Heart left ventricle (tissue), 13 donors: ENCODE results near the gene BPHL.

Source experiments
- CTCF ChIP-seq, 12 donors: fragments of 200-600 bp; sonication (generic) in 4 of 12; IDR thresholded peaks; one replicate each; pipeline versions ENCODE4 v1.5.0 to v1.8.0; 2018 to 2022; ENCODE audit warnings: antibody characterized with exemption in 12 of 12, mild to moderate bottlenecking in 5 of 12
- POLR2A ChIP-seq, 2 donors: fragments of 450-650 bp; IDR thresholded peaks; one replicate each; pipeline ENCODE4 v1.6.1; 2017; ENCODE audit warnings: antibody characterized with exemption in 2 of 2, mild to moderate bottlenecking in 2 of 2, moderate library complexity in 2 of 2
- donor health status: ischemic (EF 13 %, LVEDD 7.1; RV severe dilation, severe dysfunction).
- donor health status: DM: no; HTN: yes; CAD: no.
- donor health status: DM: no; HTN: no; CAD: no.
- donor health status: ischemic (EF 25% LVEDD 6.9; RV normal size, moderate dysfunction).
- donor health status: ischemic (EF 25% LVEDD 5.7; RV mildly dilated, moderate dysfunction).
- donor health status: ischemic (EF 35%, LVEDD 5.7; RV mildly dilated, moderate dysfunction).
- donor health status: nonischemic (EF 11% LVEDD 7.7; RV severe dilation, severe dysfunction).
- donor health status: DM: yes; HTN: yes; CAD: no.
- donor health status: PGD.
- donor health status: ischemic (EF 29% LVEDD 5.4; RV normal size, mild dysfunction).
- donor health status: nonischemic (EF 23%, LVEDD 6.1; RV moderate dilation, normal function).

DNA sequence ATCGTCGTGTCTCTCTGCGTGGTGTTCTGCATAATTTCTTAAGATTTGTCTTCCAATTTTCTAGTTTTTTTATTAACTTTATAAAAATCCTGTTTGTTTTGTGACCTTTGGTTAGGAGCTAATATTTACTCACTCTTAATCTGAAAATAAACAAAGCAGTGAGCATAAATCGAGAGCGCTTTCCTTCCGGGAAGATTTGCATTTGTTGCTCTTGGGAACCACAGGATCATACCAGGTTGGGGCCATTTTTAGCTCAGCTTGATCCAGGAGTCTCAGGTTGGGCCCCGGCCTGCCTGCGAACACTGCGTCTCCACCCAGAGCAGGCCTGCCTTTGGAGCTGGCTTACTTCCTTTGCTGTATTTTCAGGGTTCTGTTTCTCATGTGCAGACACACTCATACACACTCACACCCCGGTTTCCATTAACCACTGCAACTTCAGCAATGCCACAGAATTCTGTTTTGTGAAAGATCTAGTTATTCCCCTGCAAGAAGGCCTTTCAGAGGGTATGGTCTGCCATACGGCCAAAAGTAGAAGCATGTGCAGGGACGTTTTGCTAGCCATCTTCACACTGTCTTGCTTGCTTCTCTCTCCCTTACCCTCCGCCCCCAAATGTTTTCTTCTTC lies 17.3 kb downstream of the BPHL start:
- TF ChIP-seq CTCF (IDR thresholded peaks at IDR 0.05) (no peak), POLR2A (IDR thresholded peaks at IDR 0.05) (no peak)
